Putamen (tissue), 1 donor: Measurements from ENCODE around the gene PPP4R4.
"Not testable (repeated sequence)": the region's sequence is repeated elsewhere in the genome, so short reads cannot be mapped to it uniquely, and the experiment has no call there.

ENCODE experiments used
- DNase-seq: peaks from one replicate; pipeline ENCODE4 v3.0.0-alpha.2; 2016; ENCODE audit warnings: low spot score

PPP4R4 gene

GRCh38 chr14:94145902-94146527, 28.1 kb upstream of the PPP4R4 start:
- no peak for DNase-seq

- DNase-seq, result no peak
Observed at GRCh38 chr14:94152676-94153075, 21.4 kb upstream of the PPP4R4 start.

GRCh38 chr14:94153750-94154342, 20.3 kb upstream of the PPP4R4 start:
- no peak for DNase-seq

GRCh38 chr14:94156143-94156542, 18.0 kb upstream of the PPP4R4 start:
- not testable (repeated sequence) for DNase-seq

GRCh38 chr14:94157197-94157596, 16.9 kb upstream of the PPP4R4 start:
- no peak for DNase-seq

- no peak for DNase-seq
Observed at GRCh38 chr14:94158239-94158883, 15.8 kb upstream of the PPP4R4 start.

GRCh38 chr14:94161058-94161457, 13.1 kb upstream of the PPP4R4 start:
- no peak for DNase-seq

- DNase-seq, result no peak
Observed at GRCh38 chr14:94161981-94162380, 12.1 kb upstream of the PPP4R4 start.

- DNase-seq, result no peak
Observed at GRCh38 chr14:94162466-94162865, 11.7 kb upstream of the PPP4R4 start.

GRCh38 chr14:94163796-94164195, 10.3 kb upstream of the PPP4R4 start:
- no peak for DNase-seq

- peak; percentile 89 for DNase-seq
Observed at GRCh38 chr14:94164685-94165431, 9.3 kb upstream of the PPP4R4 start.

- DNase-seq, result no peak
Observed at GRCh38 chr14:94165744-94166143, 8.4 kb upstream of the PPP4R4 start.

GRCh38 chr14:94170136-94170535, 4.0 kb upstream of the PPP4R4 start:
- DNase-seq, result no peak

GRCh38 chr14:94171208-94171607, 2.9 kb upstream of the PPP4R4 start:
- no peak for DNase-seq

- no peak for DNase-seq
Observed at GRCh38 chr14:94172545-94172944, 1.6 kb upstream of the PPP4R4 start.

- DNase-seq, result no peak
Observed at GRCh38 chr14:94173471-94173884, 644 bp upstream of the PPP4R4 start.

- no peak for DNase-seq
Observed at GRCh38 chr14:94174604-94175010, 485 bp downstream of the PPP4R4 start.

GRCh38 chr14:94175011-94175745, 1.1 kb downstream of the PPP4R4 start:
- DNase-seq, result no peak

GRCh38 chr14:94175747-94176146, 1.6 kb downstream of the PPP4R4 start:
- DNase-seq, result no peak

GRCh38 chr14:94176808-94177207, 2.7 kb downstream of the PPP4R4 start:
- no peak for DNase-seq

GRCh38 chr14:94177806-94178205, 3.7 kb downstream of the PPP4R4 start:
- no peak for DNase-seq

- no peak for DNase-seq
Observed at GRCh38 chr14:94179244-94179643, 5.1 kb downstream of the PPP4R4 start.
